Liver (tissue), 9 donors: ENCODE data around the gene GRB14. TPM values are rescaled to one million over a fixed set of nuclear protein-coding genes. Genes with fewer than 3 reads are reported as not detected.

Experiments used
- DNase-seq: peaks from one replicate; pipeline ENCODE4 v3.0.0-alpha.2; 2017; ENCODE audit warnings: low spot score
- H3K27ac ChIP-seq, 2 donors: one replicate each; pipeline ENCODE4 v1.7.0; 2013; ENCODE audit warnings: inconsistent platforms in 2 of 2, low read length in 2 of 2, control low read depth in 1 of 2, low read depth in 1 of 2, mild to moderate bottlenecking in 1 of 2
- H3K27me3 ChIP-seq, 4 donors: one replicate each; pipeline versions ENCODE4 v1.6.1 to v1.7.0; 2013; ENCODE audit warnings: low read length in 3 of 4, inconsistent platforms in 1 of 4, mild to moderate bottlenecking in 1 of 4, moderate library complexity in 1 of 4; ENCODE audit not compliant: control insufficient read depth in 4 of 4, insufficient read depth in 4 of 4
- H3K36me3 ChIP-seq, 4 donors: one replicate each; pipeline versions ENCODE4 v1.6.1 to v1.7.0; 2013; ENCODE audit warnings: low read length in 3 of 4, mild to moderate bottlenecking in 3 of 4, low read depth in 1 of 4, moderate library complexity in 1 of 4; ENCODE audit not compliant: control insufficient read depth in 4 of 4, insufficient read depth in 3 of 4
- H3K4me1 ChIP-seq, 4 donors: one replicate each; pipeline versions ENCODE4 v1.6.1 to v1.7.0; 2013; ENCODE audit warnings: low read length in 3 of 4, mild to moderate bottlenecking in 3 of 4, moderate library complexity in 1 of 4; ENCODE audit not compliant: control insufficient read depth in 4 of 4, insufficient read depth in 4 of 4
- H3K4me3 ChIP-seq, 3 donors: one replicate each; pipeline versions ENCODE4 v1.6.1 to v1.7.0; 2013; ENCODE audit warnings: low read length in 3 of 3, control low read depth in 1 of 3, low read depth in 1 of 3, mild to moderate bottlenecking in 1 of 3
- H3K9ac ChIP-seq, 2 donors: one replicate each; pipeline ENCODE4 v1.7.0; 2013; ENCODE audit warnings: low read length in 2 of 2, mild to moderate bottlenecking in 2 of 2, moderate library complexity in 2 of 2, control low read depth in 1 of 2, low read depth in 1 of 2
- H3K9me3 ChIP-seq, 4 donors: one replicate each; pipeline versions ENCODE4 v1.6.1 to v1.7.0; 2013; ENCODE audit warnings: low read length in 3 of 4; ENCODE audit not compliant: control insufficient read depth in 4 of 4
- ATF3 ChIP-seq: IDR thresholded peaks from 2 replicates; pipeline ENCODE4 v1.6.1; 2016; ENCODE audit warnings: antibody characterized with exemption
- EGR1 ChIP-seq, 2 donors: IDR thresholded peaks; 2 replicates each; pipeline ENCODE4 v1.6.1; 2016 to 2018; ENCODE audit warnings: antibody characterized with exemption in 2 of 2, low read depth in 2 of 2
- FOXA1 ChIP-seq: IDR thresholded peaks from 2 replicates; pipeline ENCODE4 v1.6.1; 2016; ENCODE audit warnings: antibody characterized with exemption
- FOXA2 ChIP-seq: IDR thresholded peaks from 2 replicates; pipeline ENCODE4 v1.6.1; 2016; ENCODE audit warnings: antibody characterized with exemption
- GABPA ChIP-seq, 2 donors: IDR thresholded peaks in 1 of 2; conservative IDR thresholded peaks in 1 of 2; 2 replicates each; pipeline ENCODE4 v1.6.1; 2016; ENCODE audit warnings: antibody characterized with exemption in 2 of 2, mild to moderate bottlenecking in 1 of 2, moderate library complexity in 1 of 2
- HNF4A ChIP-seq, 2 donors: conservative IDR thresholded peaks; 2 replicates each; pipeline ENCODE4 v1.6.1; 2016; ENCODE audit warnings: antibody characterized with exemption in 2 of 2, mild to moderate bottlenecking in 2 of 2
- HNF4G ChIP-seq: IDR thresholded peaks from 2 replicates; pipeline ENCODE4 v1.6.1; 2016; ENCODE audit warnings: antibody characterized with exemption
- JUND ChIP-seq, 2 donors: IDR thresholded peaks; 2 replicates each; pipeline ENCODE4 v1.6.1; 2016; ENCODE audit warnings: antibody characterized with exemption in 2 of 2
- NR2F2 ChIP-seq: IDR thresholded peaks from 2 replicates; pipeline ENCODE4 v1.6.1; 2016; ENCODE audit warnings: antibody characterized with exemption
- RAD21 ChIP-seq, 2 donors: IDR thresholded peaks; 2 replicates each; pipeline ENCODE4 v1.6.1; 2016; ENCODE audit warnings: antibody characterized with exemption in 2 of 2, mild to moderate bottlenecking in 2 of 2
- RXRA ChIP-seq, 2 donors: IDR thresholded peaks; 2 replicates each; pipeline ENCODE4 v1.6.1; 2017 to 2018; ENCODE audit warnings: antibody characterized with exemption in 2 of 2, mild to moderate bottlenecking in 1 of 2
- SP1 ChIP-seq: IDR thresholded peaks from 2 replicates; pipeline ENCODE4 v1.6.1; 2018; ENCODE audit warnings: antibody characterized with exemption, mild to moderate bottlenecking
- TAF1 ChIP-seq: conservative IDR thresholded peaks from 2 replicates; pipeline ENCODE4 v1.6.1; 2016; ENCODE audit warnings: antibody characterized with exemption, mild to moderate bottlenecking
- YY1 ChIP-seq: IDR thresholded peaks from 2 replicates; pipeline ENCODE4 v1.6.1; 2016; ENCODE audit warnings: antibody characterized with exemption, mild to moderate bottlenecking
- ZBTB33 ChIP-seq: IDR thresholded peaks from 2 replicates; pipeline ENCODE4 v1.6.1; 2016; ENCODE audit warnings: antibody characterized with exemption
- WGBS: extraction: QIAGEN DNeasy Blood & Tissue Kit; methylation state at CpG from one replicate; pipeline ENCODE4 v1.1.7; 2013; 5-methylcytosine and 5-hydroxymethylcytosine counted together
- polyA plus RNA-seq, 2 donors: library from polyadenylated mRNA; stranded (reverse) in 1 of 2; unstranded in 1 of 2; fragments of 200-250 nt in 1 of 2; fragments of >200 nt in 1 of 2; fragmentation: Nextera tagmentation in 1 of 2; extraction: Ambion mirVana in 1 of 2; gene quantifications; one replicate each; pipeline versions ENCODE4 v1.2.1 to v1.2.3, GENCODE V29; 2013 to 2015
- total RNA-seq, 2 donors: library from RNA; depleted of rRNA; stranded (reverse); fragments of >200 nt; gene quantifications; one replicate each; pipeline ENCODE4 v1.2.3, GENCODE V29; 2014
- TF ChIP-seq, protein P1 (sequence below): fragments of 150-350 bp; IDR thresholded peaks from 2 replicates; pipeline ENCODE4 v1.5.1; 2017; ENCODE audit warnings: improper control_type of control experiment, low read depth, low read length; ENCODE audit not compliant: missing input control
- TF ChIP-seq, protein P2 (sequence below): IDR thresholded peaks from 2 replicates; pipeline ENCODE4 v1.6.1; 2016; ENCODE audit warnings: antibody characterized with exemption
- TF ChIP-seq, protein P3 (sequence below): IDR thresholded peaks from 2 replicates; pipeline ENCODE4 v1.6.1; 2016; ENCODE audit warnings: antibody characterized with exemption, mild to moderate bottlenecking
- donor health status: healthy.
- donor health status: healthy.
- donor health status: healthy.
- donor health status: healthy.
- donor health status: healthy.

GRB14 gene
- total and polyA plus RNA-seq, 4 donors, result 1.0 to 119 (median 33.0) TPM

- TF ChIP-seq, protein P1, sequence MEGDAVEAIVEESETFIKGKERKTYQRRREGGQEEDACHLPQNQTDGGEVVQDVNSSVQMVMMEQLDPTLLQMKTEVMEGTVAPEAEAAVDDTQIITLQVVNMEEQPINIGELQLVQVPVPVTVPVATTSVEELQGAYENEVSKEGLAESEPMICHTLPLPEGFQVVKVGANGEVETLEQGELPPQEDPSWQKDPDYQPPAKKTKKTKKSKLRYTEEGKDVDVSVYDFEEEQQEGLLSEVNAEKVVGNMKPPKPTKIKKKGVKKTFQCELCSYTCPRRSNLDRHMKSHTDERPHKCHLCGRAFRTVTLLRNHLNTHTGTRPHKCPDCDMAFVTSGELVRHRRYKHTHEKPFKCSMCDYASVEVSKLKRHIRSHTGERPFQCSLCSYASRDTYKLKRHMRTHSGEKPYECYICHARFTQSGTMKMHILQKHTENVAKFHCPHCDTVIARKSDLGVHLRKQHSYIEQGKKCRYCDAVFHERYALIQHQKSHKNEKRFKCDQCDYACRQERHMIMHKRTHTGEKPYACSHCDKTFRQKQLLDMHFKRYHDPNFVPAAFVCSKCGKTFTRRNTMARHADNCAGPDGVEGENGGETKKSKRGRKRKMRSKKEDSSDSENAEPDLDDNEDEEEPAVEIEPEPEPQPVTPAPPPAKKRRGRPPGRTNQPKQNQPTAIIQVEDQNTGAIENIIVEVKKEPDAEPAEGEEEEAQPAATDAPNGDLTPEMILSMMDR, result no peak
- peak; percentile 87 for TF ChIP-seq TAF1
- TF ChIP-seq, protein P2, sequence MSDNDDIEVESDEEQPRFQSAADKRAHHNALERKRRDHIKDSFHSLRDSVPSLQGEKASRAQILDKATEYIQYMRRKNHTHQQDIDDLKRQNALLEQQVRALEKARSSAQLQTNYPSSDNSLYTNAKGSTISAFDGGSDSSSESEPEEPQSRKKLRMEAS, result peak; percentile 29
- TF ChIP-seq YY1, result peak; percentile 51
- TF ChIP-seq RAD21 (IDR thresholded peaks at IDR 0.05), result peak in 1 of 2 donors; percentile 42
- peak; percentile 59 to 66 for TF ChIP-seq JUND (IDR thresholded peaks at IDR 0.05)
- peak; percentile 72 to 82 for TF ChIP-seq RXRA (IDR thresholded peaks at IDR 0.05)
- peak; percentile 48 for TF ChIP-seq HNF4G
- TF ChIP-seq ATF3, result peak; percentile 33
These were observed 1.2 kb upstream of the GRB14 start (continued) for GRCh38 chr2:164622338-164623106.

- H3K36me3 ChIP-seq, result peaks cover 0 to 3% (median 0%) of the 10 kb centered on the region in 4 donors
- peaks cover 0 to 30% (median 18%) of the 10 kb centered on the region in 4 donors for H3K4me1 ChIP-seq
- whole genome bisulfite sequencing, result 4% methylated on average over 13 of the region's 13 CpGs
- no peak for TF ChIP-seq YY1
- no peak for TF ChIP-seq GABPA (IDR thresholded peaks at IDR 0.05 in 1 of 2, conservative IDR thresholded peaks at IDR 0.05 in 1 of 2)
- no peak for TF ChIP-seq SP1
- TF ChIP-seq, protein P1, result no peak
- TF ChIP-seq EGR1 (IDR thresholded peaks at IDR 0.05; ENCODE audit: low read depth in 2 of 2), result no peak
- no peak for TF ChIP-seq JUND (IDR thresholded peaks at IDR 0.05)
- TF ChIP-seq, protein P2, result no peak
- no peak for TF ChIP-seq RAD21 (IDR thresholded peaks at IDR 0.05)
- no peak for TF ChIP-seq FOXA1
- no peak for TF ChIP-seq HNF4A (conservative IDR thresholded peaks at IDR 0.05)
- no peak for TF ChIP-seq NR2F2
- no peak for TF ChIP-seq FOXA2
- TF ChIP-seq, protein P3, sequence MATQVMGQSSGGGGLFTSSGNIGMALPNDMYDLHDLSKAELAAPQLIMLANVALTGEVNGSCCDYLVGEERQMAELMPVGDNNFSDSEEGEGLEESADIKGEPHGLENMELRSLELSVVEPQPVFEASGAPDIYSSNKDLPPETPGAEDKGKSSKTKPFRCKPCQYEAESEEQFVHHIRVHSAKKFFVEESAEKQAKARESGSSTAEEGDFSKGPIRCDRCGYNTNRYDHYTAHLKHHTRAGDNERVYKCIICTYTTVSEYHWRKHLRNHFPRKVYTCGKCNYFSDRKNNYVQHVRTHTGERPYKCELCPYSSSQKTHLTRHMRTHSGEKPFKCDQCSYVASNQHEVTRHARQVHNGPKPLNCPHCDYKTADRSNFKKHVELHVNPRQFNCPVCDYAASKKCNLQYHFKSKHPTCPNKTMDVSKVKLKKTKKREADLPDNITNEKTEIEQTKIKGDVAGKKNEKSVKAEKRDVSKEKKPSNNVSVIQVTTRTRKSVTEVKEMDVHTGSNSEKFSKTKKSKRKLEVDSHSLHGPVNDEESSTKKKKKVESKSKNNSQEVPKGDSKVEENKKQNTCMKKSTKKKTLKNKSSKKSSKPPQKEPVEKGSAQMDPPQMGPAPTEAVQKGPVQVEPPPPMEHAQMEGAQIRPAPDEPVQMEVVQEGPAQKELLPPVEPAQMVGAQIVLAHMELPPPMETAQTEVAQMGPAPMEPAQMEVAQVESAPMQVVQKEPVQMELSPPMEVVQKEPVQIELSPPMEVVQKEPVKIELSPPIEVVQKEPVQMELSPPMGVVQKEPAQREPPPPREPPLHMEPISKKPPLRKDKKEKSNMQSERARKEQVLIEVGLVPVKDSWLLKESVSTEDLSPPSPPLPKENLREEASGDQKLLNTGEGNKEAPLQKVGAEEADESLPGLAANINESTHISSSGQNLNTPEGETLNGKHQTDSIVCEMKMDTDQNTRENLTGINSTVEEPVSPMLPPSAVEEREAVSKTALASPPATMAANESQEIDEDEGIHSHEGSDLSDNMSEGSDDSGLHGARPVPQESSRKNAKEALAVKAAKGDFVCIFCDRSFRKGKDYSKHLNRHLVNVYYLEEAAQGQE, result no peak
- no peak for TF ChIP-seq ZBTB33
- TF ChIP-seq TAF1, result no peak
- no peaks in the 10 kb centered on the region for H3K9me3 ChIP-seq
- H3K27me3 ChIP-seq, result no peaks in the 10 kb centered on the region
- H3K4me3 ChIP-seq, result peak overlapping the region; percentile 48 to 93 (median 73)
- no peak for DNase-seq
- peak overlapping the region; percentile 88 to 95 for H3K27ac ChIP-seq
- peak overlapping the region; percentile 75 for H3K9ac ChIP-seq
These were observed 453 bp upstream of the GRB14 start for GRCh38 chr2:164621764-164622105.
